HL-60 (cell line): ENCODE data around the gene SYT12.

Experiments
- CTCF ChIP-seq: IDR thresholded peaks from one replicate; pipeline ENCODE4 v1.5.1; 2011; ENCODE audit warnings: low read length, control low read depth, inconsistent platforms; ENCODE audit not compliant: insufficient read depth
- GABPA ChIP-seq: IDR thresholded peaks from 2 replicates; pipeline ENCODE4 v1.6.1; 2012; ENCODE audit warnings: low read depth
- POLR2AphosphoS5 ChIP-seq: IDR thresholded peaks from 2 replicates; pipeline ENCODE4 v1.6.1; 2012; ENCODE audit warnings: low read depth
- REST ChIP-seq: IDR thresholded peaks from 2 replicates; pipeline ENCODE4 v1.6.1; 2012; ENCODE audit warnings: low read depth; ENCODE audit not compliant: insufficient replicate concordance
- SPI1 ChIP-seq: IDR thresholded peaks from 2 replicates; pipeline ENCODE4 v1.6.1; 2012; ENCODE audit warnings: low read depth, mild to moderate bottlenecking, borderline replicate concordance

GRCh38 chr11:67066333-67066709 lies 43.4 kb downstream of the SYT12 start:
- TF ChIP-seq POLR2AphosphoS5 (no peak), REST (no peak), CTCF (no peak), GABPA (no peak), SPI1 (no peak)
